Nephron (organoid): ENCODE measurements around the gene TBX2.

Experiments used
- H3K27ac Mint-ChIP-seq, 3 experiments: 2 replicates each; pipeline ENCODE4 v1.8.0; 2020; ENCODE audit warnings: mixed read lengths in 3 of 3, mild to moderate bottlenecking in 2 of 3, moderate library complexity in 1 of 3
- H3K27me3 Mint-ChIP-seq: 2 replicates; pipeline ENCODE4 v1.8.0; 2021; ENCODE audit warnings: low read depth, mild to moderate bottlenecking, moderate library complexity, mixed read lengths
- H3K36me3 Mint-ChIP-seq: 2 replicates; pipeline ENCODE4 v1.8.0; 2020; ENCODE audit warnings: low read depth, mixed read lengths
- H3K4me1 Mint-ChIP-seq: 2 replicates; pipeline ENCODE4 v1.8.0; 2020; ENCODE audit warnings: mixed read lengths
- H3K4me3 Mint-ChIP-seq, 3 experiments: 2 replicates each; pipeline ENCODE4 v1.8.0; 2020; ENCODE audit warnings: mild to moderate bottlenecking in 3 of 3, mixed read lengths in 3 of 3, moderate library complexity in 2 of 3
- H3K9me3 Mint-ChIP-seq: 2 replicates; pipeline ENCODE4 v1.8.0; 2020; ENCODE audit warnings: mixed read lengths
- TF ChIP-seq, protein P1 (sequence below), 3 experiments: fragments of 200-600 bp; sonication (generic); IDR thresholded peaks; one replicate each; pipeline ENCODE4 v1.5.0; 2021; ENCODE audit warnings: antibody characterized with exemption in 3 of 3; ENCODE audit not compliant: unreplicated experiment in 3 of 3

TBX2 gene

DNA sequence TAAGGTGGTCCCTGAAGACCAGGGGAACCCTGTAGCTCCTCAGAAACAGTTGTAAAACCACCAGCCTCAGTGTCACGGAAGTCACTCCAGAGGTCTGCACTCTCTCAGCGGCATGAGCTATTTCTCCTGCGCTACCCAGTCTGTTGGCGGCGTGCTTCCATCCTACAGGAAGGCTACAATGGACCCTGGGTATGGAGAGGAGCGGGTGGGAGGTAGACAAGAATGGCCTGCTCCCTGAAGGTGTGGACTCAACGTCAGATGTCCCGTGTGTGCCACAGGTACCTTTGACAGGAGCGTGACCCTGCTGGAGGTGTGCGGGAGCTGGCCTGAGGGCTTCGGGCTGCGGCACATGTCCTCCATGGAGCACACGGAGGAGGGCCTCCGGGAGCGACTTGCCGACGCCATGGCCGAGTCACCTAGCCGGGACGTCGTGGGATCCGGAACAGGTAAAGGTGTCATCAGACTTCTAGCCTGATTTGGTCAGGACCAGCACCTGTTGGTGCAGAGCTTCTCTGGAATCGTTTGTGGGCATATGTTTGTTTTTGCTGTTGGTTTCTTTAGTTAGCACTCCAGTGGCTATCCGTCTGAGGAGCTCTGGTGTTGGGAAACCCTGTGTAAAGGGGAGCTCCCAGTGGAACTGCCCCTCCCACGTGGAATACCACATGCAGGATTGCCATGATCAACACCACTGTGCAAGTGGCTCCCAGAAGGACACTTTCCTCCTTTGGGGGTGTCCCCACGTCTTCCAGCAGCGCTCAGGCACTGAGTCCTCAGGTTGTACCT is 31.4 kb upstream of the TBX2 start:
- no peaks in the 10 kb centered on the region for H3K9me3 Mint-ChIP-seq
- no peaks in the 10 kb centered on the region for H3K27me3 Mint-ChIP-seq
- H3K4me3 Mint-ChIP-seq, result no peak overlapping the region
- peaks cover 17% of the 10 kb centered on the region for H3K4me1 Mint-ChIP-seq
- TF ChIP-seq, protein P1, sequence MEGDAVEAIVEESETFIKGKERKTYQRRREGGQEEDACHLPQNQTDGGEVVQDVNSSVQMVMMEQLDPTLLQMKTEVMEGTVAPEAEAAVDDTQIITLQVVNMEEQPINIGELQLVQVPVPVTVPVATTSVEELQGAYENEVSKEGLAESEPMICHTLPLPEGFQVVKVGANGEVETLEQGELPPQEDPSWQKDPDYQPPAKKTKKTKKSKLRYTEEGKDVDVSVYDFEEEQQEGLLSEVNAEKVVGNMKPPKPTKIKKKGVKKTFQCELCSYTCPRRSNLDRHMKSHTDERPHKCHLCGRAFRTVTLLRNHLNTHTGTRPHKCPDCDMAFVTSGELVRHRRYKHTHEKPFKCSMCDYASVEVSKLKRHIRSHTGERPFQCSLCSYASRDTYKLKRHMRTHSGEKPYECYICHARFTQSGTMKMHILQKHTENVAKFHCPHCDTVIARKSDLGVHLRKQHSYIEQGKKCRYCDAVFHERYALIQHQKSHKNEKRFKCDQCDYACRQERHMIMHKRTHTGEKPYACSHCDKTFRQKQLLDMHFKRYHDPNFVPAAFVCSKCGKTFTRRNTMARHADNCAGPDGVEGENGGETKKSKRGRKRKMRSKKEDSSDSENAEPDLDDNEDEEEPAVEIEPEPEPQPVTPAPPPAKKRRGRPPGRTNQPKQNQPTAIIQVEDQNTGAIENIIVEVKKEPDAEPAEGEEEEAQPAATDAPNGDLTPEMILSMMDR (IDR thresholded peaks at IDR 0.05; ENCODE audit: unreplicated experiment in 3 of 3), result no peak
- peak overlapping the region in 1 of 3 experiments; percentile 20 for H3K27ac Mint-ChIP-seq
- H3K36me3 Mint-ChIP-seq, result no peaks in the 10 kb centered on the region

DNA sequence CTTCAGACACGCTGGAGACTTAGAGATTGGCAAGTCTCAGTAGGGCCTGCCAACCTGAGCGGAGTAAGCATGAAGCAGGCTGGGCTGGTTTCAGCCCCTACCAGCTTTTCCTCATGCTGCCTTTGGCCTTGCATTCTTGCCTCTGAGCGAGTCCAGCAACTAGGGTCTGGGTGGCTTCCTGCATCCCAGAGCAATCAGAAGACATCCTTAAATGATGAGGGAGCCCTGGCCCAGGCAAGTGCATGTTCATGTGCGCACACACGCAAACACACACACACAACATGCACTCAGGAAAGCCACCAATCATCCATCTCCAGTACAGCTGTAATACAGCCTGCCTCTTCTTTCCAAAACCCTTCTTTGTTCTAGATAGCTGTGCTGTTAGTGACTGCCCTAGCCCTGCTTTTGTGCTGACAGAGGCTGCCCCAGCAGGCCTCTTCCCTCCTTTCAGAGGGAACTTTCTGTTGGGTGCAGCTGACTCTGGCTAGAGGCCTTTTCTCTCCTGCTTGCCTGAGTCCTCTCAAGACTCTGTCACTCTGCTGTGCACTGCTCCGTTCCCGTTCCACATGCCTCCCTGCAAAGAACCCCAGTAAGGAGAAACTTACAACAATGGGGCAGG is 30.7 kb upstream of the TBX2 start:
- Mint-ChIP-seq H3K27me3 (no peaks in the 10 kb centered on the region), H3K27ac (peak overlapping the region in 1 of 3 experiments; percentile 20), H3K36me3 (no peaks in the 10 kb centered on the region), H3K9me3 (no peaks in the 10 kb centered on the region), H3K4me3 (no peak overlapping the region), H3K4me1 (peaks cover 17% of the 10 kb centered on the region)
- TF ChIP-seq, protein P1 (IDR thresholded peaks at IDR 0.05; ENCODE audit: unreplicated experiment in 3 of 3), result no peak

DNA sequence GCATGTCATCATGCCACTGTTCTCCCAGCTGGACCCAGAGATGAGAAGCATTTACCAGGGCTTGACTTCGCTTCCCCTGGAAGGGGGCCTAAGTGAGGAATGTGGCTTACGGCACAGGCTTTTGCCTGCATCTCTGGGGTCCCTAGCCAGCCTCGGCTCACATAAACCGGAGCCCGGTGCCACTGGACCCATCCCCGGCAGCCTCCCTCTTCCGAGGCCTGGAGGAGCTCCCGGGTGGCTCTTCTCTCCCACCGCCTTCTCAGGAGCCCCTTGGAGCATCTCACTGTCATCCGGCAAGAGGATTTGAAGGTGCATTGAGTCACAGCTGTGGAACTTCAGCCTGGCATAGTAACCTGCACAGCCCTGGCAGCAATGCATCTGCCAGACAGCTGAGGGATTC is 29.9 kb upstream of the TBX2 start:
- H3K4me3 Mint-ChIP-seq, result no peak overlapping the region
- H3K36me3 Mint-ChIP-seq, result no peaks in the 10 kb centered on the region
- no peaks in the 10 kb centered on the region for H3K9me3 Mint-ChIP-seq
- no peaks in the 10 kb centered on the region for H3K27me3 Mint-ChIP-seq
- TF ChIP-seq, protein P1 (IDR thresholded peaks at IDR 0.05; ENCODE audit: unreplicated experiment in 3 of 3), result no peak
- no peak overlapping the region for H3K27ac Mint-ChIP-seq
- peaks cover 22% of the 10 kb centered on the region for H3K4me1 Mint-ChIP-seq

DNA sequence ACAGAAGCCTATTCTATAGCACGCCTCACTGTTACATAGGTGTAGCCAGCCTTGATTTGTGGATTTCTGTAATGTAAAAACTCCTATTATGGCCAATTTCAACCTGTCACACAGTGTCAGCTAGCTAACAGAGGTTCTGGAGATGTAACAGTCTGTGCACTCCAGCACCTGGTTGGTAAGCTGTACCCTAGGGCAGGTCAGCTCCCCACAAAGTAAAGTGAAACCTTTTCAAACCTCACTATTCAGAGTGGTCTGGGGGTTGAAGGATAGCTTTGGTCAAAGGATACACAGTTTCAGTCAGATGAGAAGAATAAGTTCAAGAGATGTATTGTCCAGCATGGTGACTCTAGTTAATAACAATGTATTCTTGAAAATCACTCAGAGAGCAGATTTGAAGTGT is 28.5 kb upstream of the TBX2 start:
- no peaks in the 10 kb centered on the region for H3K27me3 Mint-ChIP-seq
- TF ChIP-seq, protein P1 (IDR thresholded peaks at IDR 0.05; ENCODE audit: unreplicated experiment in 3 of 3), result no peak
- peaks cover 27% of the 10 kb centered on the region for H3K4me1 Mint-ChIP-seq
- H3K27ac Mint-ChIP-seq, result no peak overlapping the region
- no peaks in the 10 kb centered on the region for H3K9me3 Mint-ChIP-seq
- H3K4me3 Mint-ChIP-seq, result no peak overlapping the region
- no peaks in the 10 kb centered on the region for H3K36me3 Mint-ChIP-seq

DNA sequence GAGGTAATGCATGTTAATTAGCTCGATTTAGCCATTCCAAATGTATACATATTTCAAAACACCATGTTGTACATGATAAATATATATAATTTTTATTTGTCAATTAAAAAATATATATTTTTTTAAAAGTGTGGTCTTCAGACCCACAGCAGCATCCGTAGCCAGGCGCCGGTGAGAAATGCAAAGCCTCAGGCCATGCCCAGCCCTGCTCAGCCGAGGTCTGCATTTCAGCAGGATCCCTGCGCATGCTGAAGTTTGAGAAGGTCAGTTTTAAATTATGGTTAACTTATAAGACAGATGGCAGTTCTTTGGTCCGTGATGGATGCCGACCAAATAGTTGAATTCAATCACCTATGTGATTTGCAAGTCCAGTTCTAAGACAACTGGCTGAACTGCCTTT is 28.0 kb upstream of the TBX2 start:
- no peaks in the 10 kb centered on the region for H3K9me3 Mint-ChIP-seq
- TF ChIP-seq, protein P1 (IDR thresholded peaks at IDR 0.05; ENCODE audit: unreplicated experiment in 3 of 3), result no peak
- H3K27ac Mint-ChIP-seq, result no peak overlapping the region
- no peaks in the 10 kb centered on the region for H3K36me3 Mint-ChIP-seq
- peaks cover 30% of the 10 kb centered on the region for H3K4me1 Mint-ChIP-seq
- H3K27me3 Mint-ChIP-seq, result no peaks in the 10 kb centered on the region
- H3K4me3 Mint-ChIP-seq, result no peak overlapping the region

DNA sequence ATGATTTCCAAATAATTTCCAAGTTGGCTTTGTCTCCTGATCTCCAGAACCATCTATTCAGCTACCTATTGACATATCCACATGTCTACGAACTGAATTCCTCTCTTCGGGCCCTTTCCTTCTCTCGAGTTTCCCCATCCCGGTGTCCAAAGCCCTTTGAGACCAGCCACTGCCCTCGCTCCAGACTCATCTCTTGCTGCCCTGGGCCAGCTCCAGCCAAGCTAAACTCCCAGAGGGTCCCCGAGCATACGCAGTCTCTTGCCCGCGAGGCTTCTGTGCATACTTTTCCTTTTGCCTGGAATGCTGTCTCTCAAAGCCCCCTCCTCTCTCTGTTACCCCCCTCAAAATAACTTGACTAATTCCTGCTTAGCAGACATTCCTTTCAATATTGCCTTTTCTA is 27.2 kb upstream of the TBX2 start:
- no peaks in the 10 kb centered on the region for H3K36me3 Mint-ChIP-seq
- TF ChIP-seq, protein P1 (IDR thresholded peaks at IDR 0.05; ENCODE audit: unreplicated experiment in 3 of 3), result no peak
- no peak overlapping the region for H3K27ac Mint-ChIP-seq
- peaks cover 30% of the 10 kb centered on the region for H3K4me1 Mint-ChIP-seq
- H3K4me3 Mint-ChIP-seq, result no peak overlapping the region
- no peaks in the 10 kb centered on the region for H3K9me3 Mint-ChIP-seq
- no peaks in the 10 kb centered on the region for H3K27me3 Mint-ChIP-seq
